AG04449 (cell line): ENCODE measurements around the gene OBSCN.

ENCODE experiments used
- CTCF ChIA-PET: fragments of 350-600 bp; formaldehyde crosslinking; extraction: SDS; loops from one replicate; lab custom pipeline; 2021; ENCODE audit warnings: antibody characterized with exemption; lab: Yijun Ruan, JAX
- POLR2A ChIA-PET: fragments of 400-600, 350-600 bp; formaldehyde crosslinking; extraction: SDS; loops from one replicate; lab custom pipeline; 2020; ENCODE audit warnings: antibody characterized with exemption, inconsistent platforms; lab: Yijun Ruan, JAX
- DNase-seq: peaks from one replicate; pipeline ENCODE4 v3.0.0-alpha.2; 2010; ENCODE audit warnings: low read depth, low spot score
- H3K4me3 ChIP-seq: 2 replicates; pipeline ENCODE4 v1.5.1; 2011; ENCODE audit warnings: low read depth, mild to moderate bottlenecking, control low read depth, low read length
- TF ChIP-seq, protein P1 (sequence below): IDR thresholded peaks from one replicate; pipeline ENCODE4 v1.5.1; 2011; ENCODE audit warnings: mild to moderate bottlenecking, moderate library complexity, low read length, control low read depth, inconsistent platforms; ENCODE audit not compliant: insufficient read depth; ENCODE audit errors: missing control alignments

Gene OBSCN

GRCh38 chr1:228350831-228351781 lies 143.3 kb downstream of the OBSCN start:
- CTCF ChIA-PET = no interaction called here
- TF ChIP-seq, protein P1, sequence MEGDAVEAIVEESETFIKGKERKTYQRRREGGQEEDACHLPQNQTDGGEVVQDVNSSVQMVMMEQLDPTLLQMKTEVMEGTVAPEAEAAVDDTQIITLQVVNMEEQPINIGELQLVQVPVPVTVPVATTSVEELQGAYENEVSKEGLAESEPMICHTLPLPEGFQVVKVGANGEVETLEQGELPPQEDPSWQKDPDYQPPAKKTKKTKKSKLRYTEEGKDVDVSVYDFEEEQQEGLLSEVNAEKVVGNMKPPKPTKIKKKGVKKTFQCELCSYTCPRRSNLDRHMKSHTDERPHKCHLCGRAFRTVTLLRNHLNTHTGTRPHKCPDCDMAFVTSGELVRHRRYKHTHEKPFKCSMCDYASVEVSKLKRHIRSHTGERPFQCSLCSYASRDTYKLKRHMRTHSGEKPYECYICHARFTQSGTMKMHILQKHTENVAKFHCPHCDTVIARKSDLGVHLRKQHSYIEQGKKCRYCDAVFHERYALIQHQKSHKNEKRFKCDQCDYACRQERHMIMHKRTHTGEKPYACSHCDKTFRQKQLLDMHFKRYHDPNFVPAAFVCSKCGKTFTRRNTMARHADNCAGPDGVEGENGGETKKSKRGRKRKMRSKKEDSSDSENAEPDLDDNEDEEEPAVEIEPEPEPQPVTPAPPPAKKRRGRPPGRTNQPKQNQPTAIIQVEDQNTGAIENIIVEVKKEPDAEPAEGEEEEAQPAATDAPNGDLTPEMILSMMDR = no peak
- no peak overlapping the region for H3K4me3 ChIP-seq
- no peak for DNase-seq
- POLR2A ChIA-PET = no interaction called here

DNA sequence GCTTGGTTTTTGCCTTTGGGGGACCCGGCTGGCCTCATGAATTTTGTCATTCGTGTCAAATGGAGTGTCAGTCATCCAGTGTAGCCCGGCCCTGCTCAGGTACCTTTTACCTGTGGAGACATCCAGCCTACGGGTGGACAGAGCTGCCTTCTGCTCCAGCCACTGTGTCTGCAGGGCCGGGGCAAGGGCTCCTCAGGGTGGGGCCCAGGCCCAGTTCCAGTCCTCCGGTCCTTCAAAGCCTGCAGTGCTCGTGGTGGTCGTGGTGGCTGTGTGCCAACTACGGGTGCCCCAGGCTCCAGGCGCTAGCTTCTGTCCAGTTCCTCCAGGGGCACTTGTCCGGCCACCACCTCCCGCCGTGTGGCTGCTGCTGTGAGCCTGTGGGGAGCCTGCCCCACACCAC lies 144.0 kb downstream of the OBSCN start:
- DNase-seq = no peak
- TF ChIP-seq, protein P1 = no peak
- no peak overlapping the region for H3K4me3 ChIP-seq
- ChIA-PET CTCF (no interaction called here), POLR2A (no interaction called here)

GRCh38 chr1:228352677-228353481 lies 145.0 kb downstream of the OBSCN start:
- no peak for DNase-seq
- TF ChIP-seq, protein P1 = no peak
- ChIA-PET CTCF (no interaction called here), POLR2A (interaction anchor here (0.5 kb wide), 1 partner anchor 128 kb away, joined by 3 read pairs; no protein-coding TSS in a partner anchor)
- H3K4me3 ChIP-seq = no peak overlapping the region

DNA sequence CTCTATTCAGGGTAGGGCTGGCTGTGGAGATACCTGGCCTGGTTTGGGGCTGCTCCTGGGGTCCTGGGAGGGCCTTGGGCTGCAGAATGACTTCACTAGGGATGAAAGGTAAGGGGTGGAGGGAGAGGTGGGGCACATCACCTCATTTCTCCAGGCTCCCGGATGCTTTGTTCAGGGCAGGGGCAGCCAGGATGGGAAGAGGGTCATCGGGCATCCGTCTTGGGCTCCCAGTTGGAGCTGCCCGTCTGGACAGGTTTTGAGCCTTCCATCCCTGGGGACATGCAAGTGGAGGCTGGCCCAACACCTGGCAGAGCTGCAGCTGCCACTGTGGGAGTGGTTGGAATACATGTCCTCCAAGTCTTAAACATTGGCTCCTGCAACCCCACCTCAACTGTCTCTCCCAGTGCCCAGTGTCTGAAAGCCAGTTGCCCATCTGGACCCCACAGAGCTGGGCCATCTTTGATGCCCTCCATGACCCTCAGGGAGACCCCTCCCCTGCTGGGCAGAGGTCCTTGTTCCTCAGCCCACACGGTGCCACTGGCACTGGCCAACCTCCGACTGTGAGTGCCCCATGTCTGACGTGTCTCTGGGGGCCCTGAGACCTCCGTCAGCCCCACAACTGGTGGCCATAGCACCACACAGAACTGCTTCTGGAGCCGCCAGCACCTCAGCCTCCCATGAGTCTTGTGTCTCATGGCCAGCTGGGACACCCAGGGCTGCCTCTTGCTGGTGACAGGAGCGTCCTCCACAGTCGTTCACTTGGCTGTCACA lies 145.9 kb downstream of the OBSCN start:
- POLR2A ChIA-PET = no interaction called here
- no peak overlapping the region for H3K4me3 ChIP-seq
- CTCF ChIA-PET = no interaction called here
- DNase-seq = no peak
- TF ChIP-seq, protein P1 = no peak

- DNase-seq = no peak
- TF ChIP-seq, protein P1 = no peak
- POLR2A ChIA-PET = no interaction called here
- CTCF ChIA-PET = no interaction called here
- H3K4me3 ChIP-seq = no peak overlapping the region
Measured at GRCh38 chr1:228354390-228355320, 146.8 kb downstream of the OBSCN start.
